ENCODE data around the gene TP63.

- no peak for TF ChIP-seq CREB1 (IDR thresholded peaks at IDR 0.05; ENCODE audit: low read depth)
- no peak for TF ChIP-seq EGR1 (IDR thresholded peaks at IDR 0.05)
- no peak for TF ChIP-seq YY1 (IDR thresholded peaks at IDR 0.05; ENCODE audit: low read depth)
- no peak for TF ChIP-seq RAD21 (IDR thresholded peaks at IDR 0.05; ENCODE audit: low read depth)
- TF ChIP-seq, protein P1, sequence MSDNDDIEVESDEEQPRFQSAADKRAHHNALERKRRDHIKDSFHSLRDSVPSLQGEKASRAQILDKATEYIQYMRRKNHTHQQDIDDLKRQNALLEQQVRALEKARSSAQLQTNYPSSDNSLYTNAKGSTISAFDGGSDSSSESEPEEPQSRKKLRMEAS (IDR thresholded peaks at IDR 0.05): no peak
- TF ChIP-seq TAF1 (IDR thresholded peaks at IDR 0.05; ENCODE audit: low read depth): no peak
- TF ChIP-seq ZBTB7A (IDR thresholded peaks at IDR 0.05; ENCODE audit: low read depth): no peak
Measured at GRCh38 chr3:189602471-189602870, 28.7 kb upstream of the TP63 start.
